ENCODE results near the gene CHAD. TPM values are rescaled to one million over a fixed set of nuclear protein-coding genes. Genes with fewer than 3 reads are reported as not detected.

The CHAD gene
- total and polyA plus RNA-seq, 2 donors (not counting 3 experiments of a cell fraction or from before 2014, with no cell fraction given): not detected

- dilution Hi-C loops (cut with MboI; ENCODE audit: extremely low pct_ligation_motif_present, low sequenced_read_pairs): no loop called here
- Histone ChIP-seq H3K4me2 (ENCODE audit: insufficient read depth, low read length) (no peak overlapping the region), H3K9me1 (replicated peaks; ENCODE audit: control insufficient read depth, extremely low read depth, insufficient read depth, low read length) (no peaks in the 10 kb centered on the region), H2AFZ (ENCODE audit: low read depth, low read length) (no peak overlapping the region), H3K27me3 (ENCODE audit: control insufficient read depth in 2 of 2, insufficient read depth in 2 of 2, low read length in 2 of 2) (no peaks in the 10 kb centered on the region), H3K9ac (replicated peaks; ENCODE audit: extremely low read depth, insufficient read depth, low read length) (no peak overlapping the region), H3K4me3 (replicated peaks in 1 of 3; ENCODE audit: insufficient read depth in 1 of 3, low read depth in 1 of 3, low read length in 3 of 3) (no peak overlapping the region), H3K4me1 (ENCODE audit: control insufficient read depth, extremely low read depth, insufficient read depth, low read length) (peaks cover 8% of the 10 kb centered on the region), H3K36me3 (ENCODE audit: control insufficient read depth in 2 of 2, extremely low read depth in 1 of 2, insufficient read depth in 2 of 2, low read length in 2 of 2) (no peaks in the 10 kb centered on the region), H3K27ac (ENCODE audit: insufficient read depth, low read depth, low read length) (no peak overlapping the region), H4K20me1 (replicated peaks; ENCODE audit: control insufficient read depth, extremely low read depth, insufficient read depth, low read length) (no peaks in the 10 kb centered on the region), H3K9me3 (replicated peaks; ENCODE audit: control insufficient read depth, insufficient read depth, low read length) (no peaks in the 10 kb centered on the region), H3K79me2 (ENCODE audit: control insufficient read depth, insufficient read depth, low read length) (no peaks in the 10 kb centered on the region)
- BruUV-seq (replicated peaks): no TSS peak
- TF ChIP-seq FOS (IDR thresholded peaks at IDR 0.05; ENCODE audit: borderline replicate concordance, insufficient read depth, low read length) (no peak), JUN (IDR thresholded peaks at IDR 0.05; ENCODE audit: borderline replicate concordance, insufficient read depth, insufficient read length, low read depth) (no peak), POLR2AphosphoS5 (IDR thresholded peaks at IDR 0.05; ENCODE audit: insufficient read depth, low read depth, low read length) (no peak), POLR2A (IDR thresholded peaks at IDR 0.05; ENCODE audit: low read depth, low read length) (no peak), EZH2 (IDR thresholded peaks at IDR 0.05; ENCODE audit: borderline replicate concordance, low read depth, low read length, severe bottlenecking) (no peak), GATA2 (IDR thresholded peaks at IDR 0.05; ENCODE audit: insufficient read depth, insufficient read length, low read depth, low read length) (no peak)
- TF ChIP-seq, protein P1, sequence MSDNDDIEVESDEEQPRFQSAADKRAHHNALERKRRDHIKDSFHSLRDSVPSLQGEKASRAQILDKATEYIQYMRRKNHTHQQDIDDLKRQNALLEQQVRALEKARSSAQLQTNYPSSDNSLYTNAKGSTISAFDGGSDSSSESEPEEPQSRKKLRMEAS (IDR thresholded peaks at IDR 0.05; ENCODE audit: insufficient read depth, insufficient read length): no peak
- TF ChIP-seq, protein P2, sequence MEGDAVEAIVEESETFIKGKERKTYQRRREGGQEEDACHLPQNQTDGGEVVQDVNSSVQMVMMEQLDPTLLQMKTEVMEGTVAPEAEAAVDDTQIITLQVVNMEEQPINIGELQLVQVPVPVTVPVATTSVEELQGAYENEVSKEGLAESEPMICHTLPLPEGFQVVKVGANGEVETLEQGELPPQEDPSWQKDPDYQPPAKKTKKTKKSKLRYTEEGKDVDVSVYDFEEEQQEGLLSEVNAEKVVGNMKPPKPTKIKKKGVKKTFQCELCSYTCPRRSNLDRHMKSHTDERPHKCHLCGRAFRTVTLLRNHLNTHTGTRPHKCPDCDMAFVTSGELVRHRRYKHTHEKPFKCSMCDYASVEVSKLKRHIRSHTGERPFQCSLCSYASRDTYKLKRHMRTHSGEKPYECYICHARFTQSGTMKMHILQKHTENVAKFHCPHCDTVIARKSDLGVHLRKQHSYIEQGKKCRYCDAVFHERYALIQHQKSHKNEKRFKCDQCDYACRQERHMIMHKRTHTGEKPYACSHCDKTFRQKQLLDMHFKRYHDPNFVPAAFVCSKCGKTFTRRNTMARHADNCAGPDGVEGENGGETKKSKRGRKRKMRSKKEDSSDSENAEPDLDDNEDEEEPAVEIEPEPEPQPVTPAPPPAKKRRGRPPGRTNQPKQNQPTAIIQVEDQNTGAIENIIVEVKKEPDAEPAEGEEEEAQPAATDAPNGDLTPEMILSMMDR (IDR thresholded peaks at IDR 0.05; ENCODE audit: extremely low read depth in 1 of 2, insufficient read depth in 1 of 2, low read depth in 1 of 2, low read length in 2 of 2): no peak
- no peak for FAIRE-seq
- ChIA-PET CTCF (interaction anchor here (1.0 to 4.4 kb wide), 6 partner anchors 9 to 70 kb away, joined by 3 to 20 read pairs (median 4); partner anchors contain the start of gene LRRC59), POLR2A (no interaction called here)
- no peak for DNase-seq (ENCODE audit: low read depth, low spot score)
- intact Hi-C loops (cut with micrococcal nuclease): no loop called here
Measured at GRCh38 chr17:50430821-50431618, 37.7 kb downstream of the CHAD start.
